ENCODE measurements around the gene ARL17B. TPM values are rescaled to one million over a fixed set of nuclear protein-coding genes. Genes with fewer than 3 reads are reported as not detected.
A peak's percentile ranks its signal among the peaks of the same experiment; 100 is the strongest.
"Not testable (repeated sequence)": the region's sequence is repeated elsewhere in the genome, so short reads cannot be mapped to it uniquely, and the experiment has no call there.

Gene ARL17B
- 1.8 and 11.1 TPM in 2 replicates for total RNA-seq (2014; rRNA removed)
- Bru-seq, nascent RNA = percentile 35 among the genes with signal in this experiment
- percentile 31 among the genes with signal in this experiment for BruChase-seq, experiment 1, labeled RNA remaining after a 6-hour chase
- percentile 35 among the genes with signal in this experiment for BruChase-seq, experiment 2, labeled RNA remaining after a 2-hour chase
- long read RNA-seq, partial matches to known transcripts = 0 of 25 reads
- long read RNA-seq, other reads (novel, unspliced or antisense) = 24 of 25 reads

GRCh38 chr17:46361755-46362154 lies at the start of gene ARL17B:
Gene ARL17B, minus strand, starts transcription at chr17:46361766. Its CDS starts 3,369 bp downstream, at chr17:46358397.
- H3K4me2 ChIP-seq (ENCODE audit: low read length); intact Hi-C loops (cut with micrococcal nuclease); H3K4me3 ChIP-seq (ENCODE audit: low read length); POLR2A ChIA-PET (ENCODE audit: unreplicated experiment); H2AFZ ChIP-seq (ENCODE audit: low read length); H3K79me2 ChIP-seq (ENCODE audit: low read length); H3K4me1 ChIP-seq (ENCODE audit: insufficient read depth, low read length); H3K9ac ChIP-seq (ENCODE audit: low read length); H3K9me3 ChIP-seq (ENCODE audit: low read length); DNase-seq; H3F3A ChIP-seq (ENCODE audit: low read length, unreplicated experiment); CTCF ChIA-PET; H3K27me3 ChIP-seq (ENCODE audit: low read length); H3K27ac ChIP-seq (ENCODE audit: low read length); H3K9me2 ChIP-seq (replicated peaks; ENCODE audit: low read length); H3K36me3 ChIP-seq (ENCODE audit: low read depth, low read length); H4K20me1 ChIP-seq (ENCODE audit: low read length): not testable (repeated sequence)
- ATAC-seq = peak; percentile 97
- BruUV-seq (replicated peaks) = TSS peak; percentile 93

GRCh38 chr17:46409864-46410263 lies 48.3 kb upstream of the ARL17B start:
- ATAC-seq; H3K9me3 ChIP-seq (ENCODE audit: low read length); H3K4me1 ChIP-seq (ENCODE audit: insufficient read depth, low read length); DNase-seq; H3K36me3 ChIP-seq (ENCODE audit: low read depth, low read length); H4K20me1 ChIP-seq (ENCODE audit: low read length); H3K4me2 ChIP-seq (ENCODE audit: low read length); H3K27me3 ChIP-seq (ENCODE audit: low read length); BruUV-seq (replicated peaks); H2AFZ ChIP-seq (ENCODE audit: low read length); H3K27ac ChIP-seq (ENCODE audit: low read length); intact Hi-C loops (cut with micrococcal nuclease); H3K4me3 ChIP-seq (ENCODE audit: low read length); POLR2A ChIA-PET (ENCODE audit: unreplicated experiment); CTCF ChIA-PET; H3K9ac ChIP-seq (ENCODE audit: low read length); H3K79me2 ChIP-seq (ENCODE audit: low read length); H3K9me2 ChIP-seq (replicated peaks; ENCODE audit: low read length); H3F3A ChIP-seq (ENCODE audit: low read length, unreplicated experiment): not testable (repeated sequence)

- H3K27ac ChIP-seq (ENCODE audit: low read length); H3K9ac ChIP-seq (ENCODE audit: low read length); H3K9me2 ChIP-seq (replicated peaks; ENCODE audit: low read length); H3K4me3 ChIP-seq (ENCODE audit: low read length); H3F3A ChIP-seq (ENCODE audit: low read length, unreplicated experiment); H3K4me1 ChIP-seq (ENCODE audit: insufficient read depth, low read length); CTCF ChIA-PET; H2AFZ ChIP-seq (ENCODE audit: low read length); ATAC-seq; H3K9me3 ChIP-seq (ENCODE audit: low read length); DNase-seq; H3K4me2 ChIP-seq (ENCODE audit: low read length); H3K79me2 ChIP-seq (ENCODE audit: low read length); BruUV-seq (replicated peaks); H3K27me3 ChIP-seq (ENCODE audit: low read length); intact Hi-C loops (cut with micrococcal nuclease); POLR2A ChIA-PET (ENCODE audit: unreplicated experiment); H3K36me3 ChIP-seq (ENCODE audit: low read depth, low read length); H4K20me1 ChIP-seq (ENCODE audit: low read length): not testable (repeated sequence)
Observed at GRCh38 chr17:46407155-46407554, 45.6 kb upstream of the ARL17B start.

GRCh38 chr17:46401033-46401787 lies 39.6 kb upstream of the ARL17B start:
- H3K9me2 ChIP-seq (replicated peaks; ENCODE audit: low read length); H3K9me3 ChIP-seq (ENCODE audit: low read length); H3K9ac ChIP-seq (ENCODE audit: low read length); H3K27ac ChIP-seq (ENCODE audit: low read length); CTCF ChIA-PET; H3K4me3 ChIP-seq (ENCODE audit: low read length); BruUV-seq (replicated peaks); DNase-seq; H3K4me2 ChIP-seq (ENCODE audit: low read length); H3K4me1 ChIP-seq (ENCODE audit: insufficient read depth, low read length); H3K27me3 ChIP-seq (ENCODE audit: low read length); H4K20me1 ChIP-seq (ENCODE audit: low read length); intact Hi-C loops (cut with micrococcal nuclease); H3K79me2 ChIP-seq (ENCODE audit: low read length); H2AFZ ChIP-seq (ENCODE audit: low read length); H3K36me3 ChIP-seq (ENCODE audit: low read depth, low read length); H3F3A ChIP-seq (ENCODE audit: low read length, unreplicated experiment); POLR2A ChIA-PET (ENCODE audit: unreplicated experiment): not testable (repeated sequence)
- peak; percentile 69 for ATAC-seq

- H3K27me3 ChIP-seq (ENCODE audit: low read length); H3K9me2 ChIP-seq (replicated peaks; ENCODE audit: low read length); H2AFZ ChIP-seq (ENCODE audit: low read length); H3K79me2 ChIP-seq (ENCODE audit: low read length); H3K9ac ChIP-seq (ENCODE audit: low read length); POLR2A ChIA-PET (ENCODE audit: unreplicated experiment); CTCF ChIA-PET; H3K27ac ChIP-seq (ENCODE audit: low read length); H3K36me3 ChIP-seq (ENCODE audit: low read depth, low read length); DNase-seq; H4K20me1 ChIP-seq (ENCODE audit: low read length); H3K4me1 ChIP-seq (ENCODE audit: insufficient read depth, low read length); H3K4me2 ChIP-seq (ENCODE audit: low read length); H3F3A ChIP-seq (ENCODE audit: low read length, unreplicated experiment); H3K9me3 ChIP-seq (ENCODE audit: low read length); intact Hi-C loops (cut with micrococcal nuclease); BruUV-seq (replicated peaks); H3K4me3 ChIP-seq (ENCODE audit: low read length); ATAC-seq: not testable (repeated sequence)
Observed at GRCh38 chr17:46400543-46400942, 39.0 kb upstream of the ARL17B start.

- H3K27ac ChIP-seq (ENCODE audit: low read length); H3K4me3 ChIP-seq (ENCODE audit: low read length); CTCF ChIA-PET; H4K20me1 ChIP-seq (ENCODE audit: low read length); H3K36me3 ChIP-seq (ENCODE audit: low read depth, low read length); H2AFZ ChIP-seq (ENCODE audit: low read length); H3K79me2 ChIP-seq (ENCODE audit: low read length); H3K27me3 ChIP-seq (ENCODE audit: low read length); H3K9me2 ChIP-seq (replicated peaks; ENCODE audit: low read length); H3F3A ChIP-seq (ENCODE audit: low read length, unreplicated experiment); ATAC-seq; BruUV-seq (replicated peaks); H3K4me2 ChIP-seq (ENCODE audit: low read length); H3K9me3 ChIP-seq (ENCODE audit: low read length); H3K9ac ChIP-seq (ENCODE audit: low read length); POLR2A ChIA-PET (ENCODE audit: unreplicated experiment); H3K4me1 ChIP-seq (ENCODE audit: insufficient read depth, low read length); intact Hi-C loops (cut with micrococcal nuclease); DNase-seq: not testable (repeated sequence)
Observed at GRCh38 chr17:46399993-46400392, 38.4 kb upstream of the ARL17B start.
